Measurements from ENCODE around the gene ALPI.

ALPI gene

GRCh38 chr2:232492236-232492848 lies 36.4 kb downstream of the ALPI start:
- no peak overlapping the region for H3K4me3 ChIP-seq (ENCODE audit: low read depth, low read length)
- no peak for DNase-seq (ENCODE audit: low read depth)
- no peak for TF ChIP-seq CTCF (IDR thresholded peaks at IDR 0.05; ENCODE audit: insufficient read depth, low read depth, low read length, missing control alignments)

GRCh38 chr2:232492963-232493700 lies 37.2 kb downstream of the ALPI start:
- H3K4me3 ChIP-seq (ENCODE audit: low read depth, low read length), result no peak overlapping the region
- TF ChIP-seq CTCF (IDR thresholded peaks at IDR 0.05; ENCODE audit: insufficient read depth, low read depth, low read length, missing control alignments), result no peak
- no peak for DNase-seq (ENCODE audit: low read depth)

- DNase-seq (ENCODE audit: low read depth), result no peak
- no peak for TF ChIP-seq CTCF (IDR thresholded peaks at IDR 0.05; ENCODE audit: insufficient read depth, low read depth, low read length, missing control alignments)
- no peak overlapping the region for H3K4me3 ChIP-seq (ENCODE audit: low read depth, low read length)
Observed at GRCh38 chr2:232493701-232494474, 37.9 kb downstream of the ALPI start.

- no peak for TF ChIP-seq CTCF (IDR thresholded peaks at IDR 0.05; ENCODE audit: insufficient read depth, low read depth, low read length, missing control alignments)
- DNase-seq (ENCODE audit: low read depth), result no peak
- H3K4me3 ChIP-seq (ENCODE audit: low read depth, low read length), result no peak overlapping the region
Observed at GRCh38 chr2:232494542-232494941, 38.6 kb downstream of the ALPI start.

- H3K4me3 ChIP-seq (ENCODE audit: low read depth, low read length), result no peak overlapping the region
- TF ChIP-seq CTCF (IDR thresholded peaks at IDR 0.05; ENCODE audit: insufficient read depth, low read depth, low read length, missing control alignments), result no peak
- no peak for DNase-seq (ENCODE audit: low read depth)
Observed at GRCh38 chr2:232495292-232495691, 39.3 kb downstream of the ALPI start.

DNA sequence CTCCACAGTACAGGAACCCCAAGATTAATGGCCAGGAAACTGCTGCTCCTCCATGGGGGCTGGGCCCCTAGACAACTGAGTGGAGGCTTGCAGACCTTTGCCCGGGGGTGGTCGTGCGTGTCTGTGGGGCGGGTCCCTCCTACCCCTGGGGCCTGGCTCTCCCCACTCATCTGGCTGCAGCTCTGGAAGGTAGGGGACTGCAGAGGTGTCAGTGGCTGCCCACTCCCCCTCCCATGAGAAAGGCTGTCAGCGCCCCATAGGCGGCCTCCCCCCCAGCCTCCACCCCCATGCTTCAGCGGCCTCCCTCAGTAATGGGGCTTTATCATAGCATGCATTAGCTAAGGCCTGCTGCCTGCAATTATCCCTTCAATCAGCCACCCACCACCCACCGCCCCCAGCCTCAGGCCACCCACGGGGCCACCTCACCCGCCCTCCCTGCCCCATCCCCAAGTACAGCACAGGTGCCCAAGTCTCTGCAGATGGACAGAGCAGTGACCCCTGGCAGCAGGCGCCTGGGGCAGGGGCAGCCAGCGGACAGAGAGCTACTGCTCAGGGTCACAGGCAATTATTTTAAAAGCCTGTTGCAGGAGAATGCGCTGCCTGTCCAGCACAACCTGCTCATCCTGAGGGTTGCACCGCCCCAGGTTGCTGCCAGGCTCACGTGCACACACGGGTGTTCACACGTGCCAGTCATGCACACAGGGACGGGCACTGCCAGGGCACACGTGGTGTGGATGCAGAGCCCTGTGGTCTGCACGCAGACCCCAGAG lies 40.7 kb downstream of the ALPI start:
- DNase-seq (ENCODE audit: low read depth), result no peak
- no peak for TF ChIP-seq CTCF (IDR thresholded peaks at IDR 0.05; ENCODE audit: insufficient read depth, low read depth, low read length, missing control alignments)
- no peak overlapping the region for H3K4me3 ChIP-seq (ENCODE audit: low read depth, low read length)
